BE2C (cell line): Measurements from ENCODE around the gene FGF14.

ENCODE experiments used
- DNase-seq: peaks from one replicate; pipeline ENCODE4 v3.0.0-alpha.2; 2020
- H3K27me3 ChIP-seq: fragments of 250-450 bp; sonication (Bioruptor Pico); 2 replicates; pipeline ENCODE4 v1.5.1; 2020; ENCODE audit warnings: mild to moderate bottlenecking
- H3K36me3 ChIP-seq: fragments of 250-450 bp; sonication (Bioruptor Pico); 2 replicates; pipeline ENCODE4 v1.5.1; 2020; ENCODE audit warnings: mild to moderate bottlenecking
- H3K4me1 ChIP-seq: fragments of 250-450 bp; sonication (Bioruptor Pico); 2 replicates; pipeline ENCODE4 v1.5.1; 2020
- H3K4me3 ChIP-seq: 2 replicates; pipeline ENCODE4 v1.5.1; 2011; ENCODE audit warnings: low read depth, low read length
- H3K9me3 ChIP-seq: fragments of 250-450 bp; sonication (Bioruptor Pico); 2 replicates; pipeline ENCODE4 v1.5.1; 2020
- TF ChIP-seq, protein P1 (sequence below): IDR thresholded peaks from 2 replicates; pipeline ENCODE4 v1.5.1; 2012; ENCODE audit warnings: mild to moderate bottlenecking, low read depth, low read length

Gene FGF14

GRCh38 chr13:101955764-101956163 lies 446.1 kb downstream of the FGF14 start:
- Histone ChIP-seq H3K4me3 (no peak overlapping the region), H3K27me3 (no peaks in the 10 kb centered on the region), H3K9me3 (no peaks in the 10 kb centered on the region), H3K4me1 (no peaks in the 10 kb centered on the region), H3K36me3 (no peaks in the 10 kb centered on the region)
- no peak for DNase-seq
- TF ChIP-seq, protein P1, sequence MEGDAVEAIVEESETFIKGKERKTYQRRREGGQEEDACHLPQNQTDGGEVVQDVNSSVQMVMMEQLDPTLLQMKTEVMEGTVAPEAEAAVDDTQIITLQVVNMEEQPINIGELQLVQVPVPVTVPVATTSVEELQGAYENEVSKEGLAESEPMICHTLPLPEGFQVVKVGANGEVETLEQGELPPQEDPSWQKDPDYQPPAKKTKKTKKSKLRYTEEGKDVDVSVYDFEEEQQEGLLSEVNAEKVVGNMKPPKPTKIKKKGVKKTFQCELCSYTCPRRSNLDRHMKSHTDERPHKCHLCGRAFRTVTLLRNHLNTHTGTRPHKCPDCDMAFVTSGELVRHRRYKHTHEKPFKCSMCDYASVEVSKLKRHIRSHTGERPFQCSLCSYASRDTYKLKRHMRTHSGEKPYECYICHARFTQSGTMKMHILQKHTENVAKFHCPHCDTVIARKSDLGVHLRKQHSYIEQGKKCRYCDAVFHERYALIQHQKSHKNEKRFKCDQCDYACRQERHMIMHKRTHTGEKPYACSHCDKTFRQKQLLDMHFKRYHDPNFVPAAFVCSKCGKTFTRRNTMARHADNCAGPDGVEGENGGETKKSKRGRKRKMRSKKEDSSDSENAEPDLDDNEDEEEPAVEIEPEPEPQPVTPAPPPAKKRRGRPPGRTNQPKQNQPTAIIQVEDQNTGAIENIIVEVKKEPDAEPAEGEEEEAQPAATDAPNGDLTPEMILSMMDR, result no peak

DNA sequence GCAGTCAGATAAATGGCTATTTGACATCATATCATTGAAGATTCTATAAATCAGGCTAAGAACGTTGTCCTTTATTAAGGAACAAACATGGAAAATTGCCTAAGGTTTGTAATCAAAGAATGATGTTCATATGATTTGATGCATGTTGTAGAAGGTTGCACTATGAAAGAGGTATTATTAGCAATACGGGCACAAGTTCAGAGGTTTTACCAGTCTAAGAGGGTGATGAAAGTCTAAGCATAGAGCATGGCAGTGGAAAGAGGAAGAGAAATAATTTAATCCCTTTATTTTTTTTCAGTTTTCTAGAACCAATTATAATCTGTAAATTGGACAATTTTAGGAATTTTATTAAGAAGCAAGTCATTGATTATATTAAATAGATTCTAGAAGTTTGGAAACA lies 450.7 kb downstream of the FGF14 start:
- H3K27me3 ChIP-seq, result no peaks in the 10 kb centered on the region
- no peaks in the 10 kb centered on the region for H3K9me3 ChIP-seq
- peaks cover 3% of the 10 kb centered on the region; the same call in 1 of the 2 replicates for H3K4me1 ChIP-seq
- TF ChIP-seq, protein P1, result no peak
- H3K36me3 ChIP-seq, result no peaks in the 10 kb centered on the region
- no peak overlapping the region for H3K4me3 ChIP-seq
- DNase-seq, result no peak

GRCh38 chr13:101949681-101950080 lies 452.2 kb downstream of the FGF14 start:
- Histone ChIP-seq H3K4me3 (no peak overlapping the region), H3K27me3 (no peaks in the 10 kb centered on the region), H3K9me3 (no peaks in the 10 kb centered on the region), H3K36me3 (no peaks in the 10 kb centered on the region), H3K4me1 (peaks cover 3% of the 10 kb centered on the region; the same call in 1 of the 2 replicates)
- no peak for DNase-seq
- TF ChIP-seq, protein P1, result no peak

- Histone ChIP-seq H3K4me1 (peaks cover 8% of the 10 kb centered on the region), H3K4me3 (no peak overlapping the region), H3K36me3 (no peaks in the 10 kb centered on the region), H3K9me3 (no peaks in the 10 kb centered on the region), H3K27me3 (no peaks in the 10 kb centered on the region)
- DNase-seq, result no peak
- TF ChIP-seq, protein P1, result no peak
Measured at GRCh38 chr13:101946401-101946800, 455.4 kb downstream of the FGF14 start.

DNA sequence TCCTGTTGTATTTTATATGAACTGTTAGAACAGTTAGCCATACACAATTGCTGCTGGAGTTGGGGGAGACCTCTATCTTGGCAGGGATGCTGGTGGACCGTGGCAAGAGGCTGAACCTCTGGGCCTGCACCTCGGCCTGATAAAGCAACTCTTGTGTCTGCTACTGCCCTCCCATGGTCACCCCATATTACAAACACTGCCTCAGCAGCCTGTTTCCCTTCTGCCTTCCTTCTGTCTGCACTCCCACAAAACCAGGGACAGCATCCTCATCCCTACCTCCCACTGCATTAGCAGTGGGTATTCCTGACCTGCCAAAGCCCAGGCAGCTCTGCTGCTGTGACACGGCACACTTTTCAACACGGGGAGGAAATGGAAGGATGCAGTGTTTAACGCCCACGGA lies 456.4 kb downstream of the FGF14 start:
- TF ChIP-seq, protein P1, result peak; percentile 31; the same call in 1 of the 2 replicates
- peaks cover 8% of the 10 kb centered on the region for H3K4me1 ChIP-seq
- no peaks in the 10 kb centered on the region for H3K9me3 ChIP-seq
- DNase-seq, result no peak
- no peaks in the 10 kb centered on the region for H3K27me3 ChIP-seq
- no peak overlapping the region for H3K4me3 ChIP-seq
- H3K36me3 ChIP-seq, result no peaks in the 10 kb centered on the region

DNA sequence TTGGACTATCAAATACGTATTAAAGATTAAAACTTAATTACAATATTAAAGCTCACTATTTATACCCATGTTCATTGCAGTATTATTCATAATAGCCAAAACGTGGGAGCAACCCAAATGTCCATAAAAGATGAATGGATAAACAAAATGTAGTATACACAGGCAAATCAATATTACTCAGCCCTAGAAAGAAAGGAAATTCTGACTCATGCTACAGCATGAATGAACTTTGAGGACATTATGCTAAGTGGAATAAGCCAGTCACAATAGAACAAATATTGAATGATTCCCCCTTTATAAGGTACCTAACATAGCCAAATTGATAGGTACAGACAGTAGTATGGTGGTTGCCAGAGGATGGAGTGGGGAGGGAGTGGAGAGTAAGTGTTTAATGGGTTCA lies 457.3 kb downstream of the FGF14 start:
- no peak for DNase-seq
- Histone ChIP-seq H3K9me3 (no peaks in the 10 kb centered on the region), H3K27me3 (no peaks in the 10 kb centered on the region), H3K4me3 (no peak overlapping the region), H3K36me3 (no peaks in the 10 kb centered on the region), H3K4me1 (peaks cover 8% of the 10 kb centered on the region)
- TF ChIP-seq, protein P1, result no peak
